Esophagus (tissue), 2 donors: ENCODE data around the gene CDH22. TPM values are rescaled to one million over a fixed set of nuclear protein-coding genes. Genes with fewer than 3 reads are reported as not detected.

Experiments used
- H3K27ac ChIP-seq, 2 donors: one replicate each; pipeline ENCODE4 v1.5.1; 2013; ENCODE audit warnings: low read depth in 2 of 2, mild to moderate bottlenecking in 2 of 2, inconsistent platforms in 1 of 2, low read length in 1 of 2, moderate library complexity in 1 of 2
- H3K27me3 ChIP-seq, 2 donors: one replicate each; pipeline ENCODE4 v1.6.1; 2013; ENCODE audit warnings: low read length in 2 of 2, control low read depth in 1 of 2, mild to moderate bottlenecking in 1 of 2; ENCODE audit not compliant: insufficient read depth in 2 of 2, control insufficient read depth in 1 of 2
- H3K36me3 ChIP-seq, 2 donors: one replicate each; pipeline ENCODE4 v1.6.1; 2013; ENCODE audit warnings: low read length in 1 of 2; ENCODE audit not compliant: control insufficient read depth in 2 of 2, insufficient read depth in 2 of 2
- H3K4me1 ChIP-seq, 2 donors: one replicate each; pipeline ENCODE4 v1.6.1; 2013; ENCODE audit warnings: low read length in 1 of 2; ENCODE audit not compliant: control insufficient read depth in 2 of 2, insufficient read depth in 2 of 2
- H3K4me3 ChIP-seq, 2 donors: one replicate each; pipeline ENCODE4 v1.5.1; 2013; ENCODE audit warnings: low read length in 2 of 2, mild to moderate bottlenecking in 2 of 2, low read depth in 1 of 2, moderate library complexity in 1 of 2
- H3K9me3 ChIP-seq, 2 donors: one replicate each; pipeline ENCODE4 v1.6.1; 2013; ENCODE audit warnings: mild to moderate bottlenecking in 2 of 2, low read depth in 1 of 2, low read length in 1 of 2, moderate library complexity in 1 of 2; ENCODE audit not compliant: control insufficient read depth in 2 of 2, insufficient read depth in 1 of 2
- WGBS, 2 donors: extraction: QIAGEN DNeasy Blood & Tissue Kit; methylation state at CpG; one replicate each; pipeline ENCODE4 v1.1.7; 2013; 5-methylcytosine and 5-hydroxymethylcytosine counted together
- polyA plus RNA-seq, 2 donors: library from polyadenylated mRNA; stranded (reverse); fragments of 200-250 nt; gene quantifications; one replicate each; pipeline ENCODE4 v1.2.3, GENCODE V29; 2013
- donor health status: healthy with polysubstance abuse.
- donor health status: Bipolar disorder and iron deficiency.

CDH22 gene
- polyA plus RNA-seq, 2 donors, result 0.55 to 0.86 TPM

- no peak overlapping the region for H3K4me3 ChIP-seq
- no peaks in the 10 kb centered on the region for H3K27me3 ChIP-seq
- H3K27ac ChIP-seq, result no peak overlapping the region
- H3K9me3 ChIP-seq, result peaks cover 0 to 2% of the 10 kb centered on the region in 2 donors
- no peaks in the 10 kb centered on the region for H3K36me3 ChIP-seq
- H3K4me1 ChIP-seq, result no peaks in the 10 kb centered on the region
- WGBS, 2 donors, result 59 to 63% methylated on average over 11 of the region's 11 CpGs
These were observed 40.9 kb downstream of the CDH22 start for GRCh38 chr20:46267108-46268105.

DNA sequence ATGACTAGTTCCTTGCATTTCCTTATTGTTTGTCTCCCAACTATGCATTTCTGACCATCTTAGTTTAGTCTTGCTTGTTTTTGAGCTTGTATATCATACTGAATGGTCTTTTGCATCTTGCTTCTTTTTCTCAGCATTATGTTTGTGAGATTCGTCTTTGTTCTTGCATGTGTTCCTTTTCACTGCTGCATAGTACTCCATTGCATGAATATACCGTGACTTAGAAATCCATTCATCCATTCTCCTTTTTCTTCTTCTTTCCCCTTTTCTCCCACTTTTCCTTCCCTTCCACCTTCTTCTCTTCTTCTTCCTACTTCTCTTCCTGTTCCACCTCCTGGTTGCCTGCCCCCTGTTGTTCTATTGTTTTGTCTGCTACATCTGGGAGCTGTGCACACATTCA lies 42.8 kb downstream of the CDH22 start:
- Histone ChIP-seq H3K4me3 (no peak overlapping the region), H3K27me3 (no peaks in the 10 kb centered on the region), H3K27ac (no peak overlapping the region), H3K36me3 (no peaks in the 10 kb centered on the region), H3K4me1 (no peaks in the 10 kb centered on the region), H3K9me3 (peaks cover 0 to 2% of the 10 kb centered on the region in 2 donors)
- 89 to 92% methylated on average over 2 of the region's 2 CpGs for WGBS, 2 donors

DNA sequence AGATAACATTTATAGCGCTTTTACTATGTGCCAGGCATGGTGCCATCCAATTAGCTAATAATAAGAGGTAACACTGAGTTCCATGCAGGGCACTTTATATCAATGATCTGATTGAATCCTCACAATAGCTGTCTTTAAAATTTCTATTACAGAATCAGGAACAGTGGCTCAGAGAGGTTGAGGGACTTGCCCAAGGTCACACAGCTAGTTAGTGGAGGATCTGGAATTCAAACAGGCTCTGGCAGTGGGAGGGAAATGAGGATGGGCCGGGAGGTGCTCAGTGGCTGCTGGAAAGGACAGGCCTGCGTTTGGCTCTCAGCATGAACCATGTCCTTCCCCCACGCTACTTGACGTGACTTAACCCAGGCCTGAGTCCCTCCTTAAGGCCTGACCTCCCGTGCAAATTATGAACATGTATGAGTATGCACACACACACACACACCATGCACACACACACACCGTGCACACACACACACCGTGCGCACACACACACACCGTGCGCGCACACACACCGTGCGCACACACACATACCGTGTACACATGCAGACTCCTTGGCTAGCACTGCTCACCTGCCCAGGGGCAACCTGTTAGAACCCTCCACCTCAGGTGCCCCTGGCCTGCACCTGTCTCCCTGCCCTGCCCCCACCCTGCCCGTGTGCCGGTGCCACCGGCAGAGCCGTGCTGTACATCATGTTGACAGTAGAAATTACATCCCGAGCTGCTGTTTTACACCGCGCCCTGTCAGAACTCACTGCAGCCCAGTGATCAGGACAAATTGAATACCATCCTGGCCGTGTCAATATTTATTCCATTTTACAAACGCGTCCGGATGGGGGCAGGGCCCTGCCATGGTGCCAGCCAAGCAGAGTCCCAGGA lies 43.7 kb downstream of the CDH22 start:
- no peak overlapping the region for H3K4me3 ChIP-seq
- H3K36me3 ChIP-seq, result no peaks in the 10 kb centered on the region
- no peak overlapping the region for H3K27ac ChIP-seq
- peaks cover 0 to 2% of the 10 kb centered on the region in 2 donors for H3K9me3 ChIP-seq
- 76 to 85% methylated on average over 26 of the region's 26 CpGs for WGBS, 2 donors
- no peaks in the 10 kb centered on the region for H3K4me1 ChIP-seq
- H3K27me3 ChIP-seq, result no peaks in the 10 kb centered on the region

GRCh38 chr20:46261456-46262253 lies 46.6 kb downstream of the CDH22 start:
- Histone ChIP-seq H3K9me3 (peaks cover 0 to 2% of the 10 kb centered on the region in 2 donors), H3K4me3 (no peak overlapping the region), H3K4me1 (no peaks in the 10 kb centered on the region), H3K36me3 (no peaks in the 10 kb centered on the region), H3K27ac (no peak overlapping the region), H3K27me3 (no peaks in the 10 kb centered on the region)
- WGBS, 2 donors, result 65 to 67% methylated on average over 12 of the region's 12 CpGs

DNA sequence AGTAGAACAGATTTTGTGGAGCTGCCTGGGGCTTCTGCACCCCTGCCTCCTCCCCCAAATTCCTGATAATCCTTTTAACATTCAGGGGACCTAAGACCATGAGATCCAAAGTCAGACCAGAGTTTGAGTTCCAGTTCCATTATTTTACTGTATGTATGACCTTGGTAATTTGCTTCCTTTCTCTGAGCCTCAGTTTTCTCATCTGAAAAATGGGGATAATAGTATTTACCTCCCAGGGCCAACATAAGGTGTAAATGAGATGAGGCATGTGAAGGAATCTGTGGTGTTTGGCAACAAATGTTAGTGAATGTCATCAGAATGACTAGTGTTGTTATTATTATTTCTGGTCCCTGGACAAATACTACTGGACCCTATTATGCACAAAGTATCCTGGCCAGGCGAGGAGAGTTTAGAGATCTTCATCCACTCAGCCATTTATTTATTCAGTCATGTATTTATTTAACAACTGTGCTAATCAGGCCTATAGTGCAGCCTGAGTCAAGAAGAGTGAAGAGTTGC lies 47.3 kb downstream of the CDH22 start:
- H3K9me3 ChIP-seq, result peaks cover 0 to 2% of the 10 kb centered on the region in 2 donors
- H3K4me1 ChIP-seq, result no peaks in the 10 kb centered on the region
- H3K27me3 ChIP-seq, result no peaks in the 10 kb centered on the region
- H3K27ac ChIP-seq, result no peak overlapping the region
- no peak overlapping the region for H3K4me3 ChIP-seq
- 59 to 67% methylated on average over 1 of the region's 1 CpG for WGBS, 2 donors
- no peaks in the 10 kb centered on the region for H3K36me3 ChIP-seq

DNA sequence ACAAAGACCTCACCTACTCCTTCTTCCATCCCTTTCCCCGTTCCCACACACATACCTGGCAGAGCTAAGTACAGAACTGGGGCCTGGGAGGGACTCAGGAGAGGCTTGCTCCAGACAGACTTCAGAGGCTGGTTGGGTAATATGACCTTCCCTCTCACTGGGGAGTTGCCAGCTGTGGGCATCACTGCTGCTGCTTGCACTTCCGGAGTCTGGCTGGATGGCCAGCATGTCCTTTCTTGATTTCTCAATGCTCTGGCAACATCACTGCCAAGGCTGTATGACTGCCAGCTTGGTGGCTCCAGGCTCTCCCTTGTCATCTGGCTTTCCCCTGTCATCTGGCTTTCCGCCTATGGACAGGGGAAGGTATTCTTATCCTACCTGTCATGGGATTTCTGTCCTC lies 47.8 kb downstream of the CDH22 start:
- Histone ChIP-seq H3K27me3 (no peaks in the 10 kb centered on the region), H3K4me3 (no peak overlapping the region), H3K4me1 (peaks cover 0 to 2% of the 10 kb centered on the region in 2 donors), H3K9me3 (peaks cover 0 to 2% of the 10 kb centered on the region in 2 donors), H3K27ac (no peak overlapping the region), H3K36me3 (no peaks in the 10 kb centered on the region)
- WGBS, 2 donors, result 53 to 58% methylated on average over 3 of the region's 3 CpGs

DNA sequence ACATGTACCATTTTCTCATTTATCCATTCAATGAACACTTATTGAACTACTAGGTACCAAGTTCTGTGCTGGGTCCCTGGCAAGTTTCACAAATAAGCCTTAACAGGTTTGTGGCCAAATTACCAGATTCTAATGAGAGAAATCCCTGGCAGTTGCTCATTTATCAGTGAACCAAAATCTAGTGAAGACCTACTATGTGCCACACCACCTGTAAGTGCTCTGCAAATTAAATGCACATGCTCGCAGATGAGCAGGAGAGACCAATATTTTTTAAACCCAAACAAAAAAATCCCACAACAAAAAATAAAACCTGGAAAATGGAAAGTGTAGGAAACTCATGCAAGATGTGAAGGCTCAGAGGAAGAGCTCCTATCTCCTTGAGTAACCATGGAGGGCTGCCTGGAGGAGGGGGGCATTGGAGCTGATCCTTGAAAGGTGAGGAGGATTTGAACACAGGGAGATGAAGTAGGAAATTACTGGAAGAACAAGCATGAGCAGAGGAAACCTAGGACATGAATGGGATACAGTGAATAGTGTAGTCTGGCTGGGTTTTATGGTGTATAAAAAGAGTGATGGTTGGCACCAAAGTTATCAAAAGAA lies 48.9 kb downstream of the CDH22 start:
- H3K36me3 ChIP-seq, result no peaks in the 10 kb centered on the region
- WGBS, 2 donors, result 92 to 94% methylated on average over 1 of the region's 1 CpG
- H3K4me1 ChIP-seq, result peaks cover 0 to 2% of the 10 kb centered on the region in 2 donors
- no peaks in the 10 kb centered on the region for H3K27me3 ChIP-seq
- H3K27ac ChIP-seq, result no peak overlapping the region
- H3K9me3 ChIP-seq, result no peaks in the 10 kb centered on the region
- no peak overlapping the region for H3K4me3 ChIP-seq

DNA sequence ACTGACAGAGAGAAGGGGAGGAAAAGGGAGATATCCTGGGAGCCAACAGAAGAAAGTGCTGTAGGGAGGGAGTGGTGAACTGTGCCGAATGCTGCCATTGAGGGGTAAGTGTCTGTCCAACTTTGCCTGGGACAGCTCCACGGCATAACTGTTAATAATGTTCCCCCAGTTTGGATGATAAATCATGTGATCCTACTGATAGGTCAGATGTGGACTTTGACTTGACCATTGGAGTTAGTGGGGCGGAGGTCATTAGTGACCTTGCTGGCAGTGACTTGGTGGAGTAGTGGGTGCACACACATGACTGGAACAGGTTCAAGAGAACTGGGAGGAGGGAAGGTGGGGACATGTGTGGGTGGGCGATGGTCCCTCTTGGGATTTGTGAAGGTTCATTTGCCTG lies 50.4 kb downstream of the CDH22 start:
- 72 to 84% methylated on average over 4 of the region's 4 CpGs for WGBS, 2 donors
- Histone ChIP-seq H3K4me3 (no peak overlapping the region), H3K36me3 (no peaks in the 10 kb centered on the region), H3K9me3 (no peaks in the 10 kb centered on the region), H3K27ac (no peak overlapping the region), H3K4me1 (peaks cover 0 to 2% of the 10 kb centered on the region in 2 donors), H3K27me3 (no peaks in the 10 kb centered on the region)
